Testis (tissue), 2 donors: ENCODE data around the gene MACROD2.

ENCODE experiments used
- CTCF ChIP-seq, 3 experiments: fragments of 450-650 bp in 2 of 3; fragments of 200-600 bp in 1 of 3; sonication (generic) in 1 of 3; IDR thresholded peaks; one replicate each; pipeline ENCODE4 v1.5.1; 2016 to 2019; ENCODE audit warnings: antibody characterized with exemption in 3 of 3, mild to moderate bottlenecking in 2 of 3, moderate library complexity in 1 of 3
- POLR2A ChIP-seq: fragments of 450-650 bp; IDR thresholded peaks from one replicate; pipeline ENCODE4 v1.6.1; 2017; ENCODE audit warnings: antibody characterized with exemption, mild to moderate bottlenecking, moderate library complexity

- TF ChIP-seq CTCF (IDR thresholded peaks at IDR 0.05) (no peak), POLR2A (no peak)
Measured at GRCh38 chr20:14235355-14235754, 240.0 kb downstream of the MACROD2 start.
